MM.1S (cell line): Measurements from ENCODE around the gene LRRC3B.

Experiments used
- EZH2phosphoT487 ChIP-seq: fragments of 300-600 bp; sonication (generic); IDR thresholded peaks from 2 replicates; pipeline ENCODE4 v1.6.1; 2018; ENCODE audit warnings: antibody characterized with exemption, low read length
- TF ChIP-seq, protein P1 (sequence below): fragments of 300-600 bp; sonication (generic); IDR thresholded peaks from 2 replicates; pipeline ENCODE4 v1.5.1; 2016; ENCODE audit warnings: antibody characterized with exemption, low read length, mixed read lengths

GRCh38 chr3:26653811-26654425 lies 31.3 kb downstream of the LRRC3B start:
- TF ChIP-seq, protein P1, sequence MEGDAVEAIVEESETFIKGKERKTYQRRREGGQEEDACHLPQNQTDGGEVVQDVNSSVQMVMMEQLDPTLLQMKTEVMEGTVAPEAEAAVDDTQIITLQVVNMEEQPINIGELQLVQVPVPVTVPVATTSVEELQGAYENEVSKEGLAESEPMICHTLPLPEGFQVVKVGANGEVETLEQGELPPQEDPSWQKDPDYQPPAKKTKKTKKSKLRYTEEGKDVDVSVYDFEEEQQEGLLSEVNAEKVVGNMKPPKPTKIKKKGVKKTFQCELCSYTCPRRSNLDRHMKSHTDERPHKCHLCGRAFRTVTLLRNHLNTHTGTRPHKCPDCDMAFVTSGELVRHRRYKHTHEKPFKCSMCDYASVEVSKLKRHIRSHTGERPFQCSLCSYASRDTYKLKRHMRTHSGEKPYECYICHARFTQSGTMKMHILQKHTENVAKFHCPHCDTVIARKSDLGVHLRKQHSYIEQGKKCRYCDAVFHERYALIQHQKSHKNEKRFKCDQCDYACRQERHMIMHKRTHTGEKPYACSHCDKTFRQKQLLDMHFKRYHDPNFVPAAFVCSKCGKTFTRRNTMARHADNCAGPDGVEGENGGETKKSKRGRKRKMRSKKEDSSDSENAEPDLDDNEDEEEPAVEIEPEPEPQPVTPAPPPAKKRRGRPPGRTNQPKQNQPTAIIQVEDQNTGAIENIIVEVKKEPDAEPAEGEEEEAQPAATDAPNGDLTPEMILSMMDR = no peak
- TF ChIP-seq EZH2phosphoT487 = no peak
